Keratinocyte (primary cell): Measurements from ENCODE around the gene GLIPR1L1. TPM values are rescaled to one million over a fixed set of nuclear protein-coding genes. Genes with fewer than 3 reads are reported as not detected.

ENCODE experiments used
- DNase-seq: peaks from one replicate; pipeline ENCODE4 v3.0.0-alpha.2; 2011; ENCODE audit warnings: low read depth, missing footprints, low spot score
- FAIRE-seq: peaks from 2 replicates; lab custom pipeline; 2011; peaks lifted over from hg19 to GRCh38; lab: Jason Lieb, UNC
- H2AFZ ChIP-seq: 2 replicates; pipeline ENCODE4 v1.6.0; 2012; ENCODE audit warnings: low read length, control low read depth, inconsistent platforms; ENCODE audit not compliant: control insufficient read depth
- H3K27ac ChIP-seq: 2 replicates; pipeline ENCODE4 v1.5.1; 2011; ENCODE audit warnings: low read length; ENCODE audit not compliant: control insufficient read depth, insufficient read depth
- H3K27me3 ChIP-seq: 3 replicates; pipeline ENCODE4 v1.6.0; 2011; ENCODE audit warnings: low read length; ENCODE audit not compliant: control insufficient read depth, insufficient read depth; ENCODE audit errors: extremely low read depth
- H3K36me3 ChIP-seq, 2 experiments: 2 replicates in 1 of 2; 3 replicates in 1 of 2; pipeline ENCODE4 v1.5.1; 2011; ENCODE audit warnings: low read length in 2 of 2, mild to moderate bottlenecking in 1 of 2; ENCODE audit not compliant: control insufficient read depth in 2 of 2, insufficient read depth in 2 of 2; ENCODE audit errors: extremely low read depth in 1 of 2
- H3K4me1 ChIP-seq: 3 replicates; pipeline ENCODE4 v1.5.1; 2011; ENCODE audit warnings: low read length; ENCODE audit not compliant: control insufficient read depth, insufficient read depth; ENCODE audit errors: extremely low read depth
- H3K4me2 ChIP-seq: 3 replicates; pipeline ENCODE4 v1.6.0; 2011; ENCODE audit warnings: low read depth, low read length; ENCODE audit not compliant: control insufficient read depth, insufficient read depth; ENCODE audit errors: extremely low read depth
- H3K4me3 ChIP-seq, 3 experiments: fragments of 200-600 bp in 1 of 3; sonication (generic) in 1 of 3; 2 replicates in 2 of 3; 3 replicates in 1 of 3; pipeline ENCODE4 v1.5.1; 2011 to 2016; ENCODE audit warnings: low read length in 3 of 3, mild to moderate bottlenecking in 3 of 3, control low read depth in 2 of 3, inconsistent platforms in 1 of 3, low read depth in 1 of 3, mixed read lengths in 1 of 3, mixed run types in 1 of 3, moderate library complexity in 1 of 3; ENCODE audit not compliant: control insufficient read depth in 2 of 3, insufficient read depth in 2 of 3; ENCODE audit errors: extremely low read depth in 1 of 3
- H3K79me2 ChIP-seq: 2 replicates; pipeline ENCODE4 v1.6.0; 2012; ENCODE audit warnings: low read length; ENCODE audit not compliant: control insufficient read depth, insufficient read depth
- H3K9ac ChIP-seq: 3 replicates; pipeline ENCODE4 v1.6.0; 2011; ENCODE audit warnings: low read length; ENCODE audit not compliant: control insufficient read depth, insufficient read depth; ENCODE audit errors: extremely low read depth
- H3K9me1 ChIP-seq: 3 replicates; pipeline ENCODE4 v1.6.0; 2011; ENCODE audit warnings: low read length; ENCODE audit not compliant: control insufficient read depth, insufficient read depth; ENCODE audit errors: extremely low read depth
- H3K9me3 ChIP-seq: 2 replicates; pipeline ENCODE4 v1.5.1; 2012; ENCODE audit warnings: low read depth, low read length; ENCODE audit not compliant: control insufficient read depth
- H4K20me1 ChIP-seq: 3 replicates; pipeline ENCODE4 v1.6.0; 2011; ENCODE audit warnings: low read length; ENCODE audit not compliant: control insufficient read depth, insufficient read depth; ENCODE audit errors: extremely low read depth
- EZH2 ChIP-seq: IDR thresholded peaks from one replicate; pipeline ENCODE4 v1.6.1; 2012; ENCODE audit warnings: inconsistent platforms, mild to moderate bottlenecking, low read length, moderate library complexity
- dilution Hi-C: fragments of 300-500 bp; cut with MboI; formaldehyde crosslinking; loops from one replicate; pipeline ENCODE4 v1.7.0; 2020; ENCODE audit warnings: low sequenced_read_pairs; ENCODE audit not compliant: extremely low pct_ligation_motif_present
- polyA plus RNA-seq, 5 experiments: library from polyadenylated mRNA; depleted of rRNA in 3 of 5; stranded (reverse) in 3 of 5; stranded (forward) in 1 of 5; unstranded in 1 of 5; fragments of >200 nt; gene quantifications; 1 replicate in 1 of 5; 2 replicates in 3 of 5; 3 replicates in 1 of 5; pipeline versions ENCODE4 v1.2.1 to v1.2.3, GENCODE V29; 2011 to 2012; ENCODE audit warnings: missing spikeins in 2 of 5, low read depth in 1 of 5, low replicate concordance in 1 of 5
- TF ChIP-seq, protein P1 (sequence below), 3 experiments: IDR thresholded peaks in 1 of 3; conservative IDR thresholded peaks in 1 of 3; optimal IDR thresholded peaks in 1 of 3; 2 replicates in 2 of 3; 3 replicates in 1 of 3; pipeline versions ENCODE3 to v1.5.1; 2011; ENCODE audit warnings: low read length in 3 of 3, mild to moderate bottlenecking in 3 of 3, moderate library complexity in 2 of 3, control low read depth in 1 of 3, inconsistent platforms in 1 of 3; ENCODE audit not compliant: insufficient read depth in 2 of 3; ENCODE audit errors: extremely low read depth in 1 of 3

The GLIPR1L1 gene
- polyA plus RNA-seq, 1 donor (not counting 4 experiments of a cell fraction or from before 2014, with no cell fraction given) = not detected

DNA sequence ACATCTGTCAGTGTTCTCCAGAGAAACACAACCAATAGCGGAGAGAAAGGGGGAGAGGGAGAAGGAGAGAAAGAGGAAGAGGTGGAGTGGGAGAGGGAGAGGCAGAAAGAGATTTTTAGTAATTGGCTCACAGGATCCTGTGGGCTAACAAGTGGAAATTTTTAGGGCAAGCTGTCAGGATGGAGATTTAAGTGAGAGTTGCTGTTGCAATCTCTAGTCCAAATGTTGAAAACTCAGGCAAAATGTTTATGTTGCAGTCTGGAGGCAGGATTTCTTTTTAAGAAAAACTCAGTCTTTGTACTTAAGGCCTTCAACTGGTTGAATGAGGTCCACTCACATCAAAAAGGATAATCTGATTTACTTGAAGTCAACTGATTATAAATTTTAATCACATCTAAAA lies 43.9 kb downstream of the GLIPR1L1 start:
- no peak for TF ChIP-seq EZH2
- TF ChIP-seq, protein P1, sequence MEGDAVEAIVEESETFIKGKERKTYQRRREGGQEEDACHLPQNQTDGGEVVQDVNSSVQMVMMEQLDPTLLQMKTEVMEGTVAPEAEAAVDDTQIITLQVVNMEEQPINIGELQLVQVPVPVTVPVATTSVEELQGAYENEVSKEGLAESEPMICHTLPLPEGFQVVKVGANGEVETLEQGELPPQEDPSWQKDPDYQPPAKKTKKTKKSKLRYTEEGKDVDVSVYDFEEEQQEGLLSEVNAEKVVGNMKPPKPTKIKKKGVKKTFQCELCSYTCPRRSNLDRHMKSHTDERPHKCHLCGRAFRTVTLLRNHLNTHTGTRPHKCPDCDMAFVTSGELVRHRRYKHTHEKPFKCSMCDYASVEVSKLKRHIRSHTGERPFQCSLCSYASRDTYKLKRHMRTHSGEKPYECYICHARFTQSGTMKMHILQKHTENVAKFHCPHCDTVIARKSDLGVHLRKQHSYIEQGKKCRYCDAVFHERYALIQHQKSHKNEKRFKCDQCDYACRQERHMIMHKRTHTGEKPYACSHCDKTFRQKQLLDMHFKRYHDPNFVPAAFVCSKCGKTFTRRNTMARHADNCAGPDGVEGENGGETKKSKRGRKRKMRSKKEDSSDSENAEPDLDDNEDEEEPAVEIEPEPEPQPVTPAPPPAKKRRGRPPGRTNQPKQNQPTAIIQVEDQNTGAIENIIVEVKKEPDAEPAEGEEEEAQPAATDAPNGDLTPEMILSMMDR (optimal IDR thresholded peaks at IDR 0.05 in 1 of 3, IDR thresholded peaks at IDR 0.05 in 1 of 3, conservative IDR thresholded peaks at IDR 0.05 in 1 of 3; ENCODE audit: extremely low read depth in 1 of 3, insufficient read depth in 2 of 3, low read length in 3 of 3) = no peak
- no peaks in the 10 kb centered on the region for H4K20me1 ChIP-seq

DNA sequence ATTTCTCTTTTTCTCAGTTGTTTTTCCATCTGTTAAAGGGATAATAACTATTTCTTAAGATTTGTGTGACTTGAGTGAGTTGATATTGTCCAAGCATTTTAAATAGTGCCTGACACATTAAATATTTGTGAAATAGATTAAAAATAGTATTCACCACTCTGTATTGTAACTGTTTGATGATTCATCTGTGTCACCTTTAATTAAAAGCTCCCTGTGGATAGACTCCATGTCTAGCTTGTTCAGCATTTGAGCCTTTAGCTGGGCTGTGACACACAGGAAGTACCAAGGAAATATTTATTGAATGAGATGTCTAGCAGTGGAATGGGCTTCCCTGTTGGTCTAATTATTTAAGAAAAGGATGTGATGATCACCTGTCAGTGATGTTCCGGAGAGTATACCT lies 54.6 kb downstream of the GLIPR1L1 start:
- Histone ChIP-seq H3K4me3 (no peak overlapping the region), H3K27me3 (no peaks in the 10 kb centered on the region), H3K36me3 (no peaks in the 10 kb centered on the region), H3K4me1 (peaks cover 25% of the 10 kb centered on the region), H3K4me2 (peak overlapping the region; percentile 34), H3K27ac (no peak overlapping the region), H3K9me1 (no peaks in the 10 kb centered on the region), H3K79me2 (no peaks in the 10 kb centered on the region), H2AFZ (no peak overlapping the region), H3K9ac (no peak overlapping the region), H3K9me3 (no peaks in the 10 kb centered on the region), H4K20me1 (no peaks in the 10 kb centered on the region)
- dilution Hi-C loops = no loop called here
- FAIRE-seq = peak; percentile 57
- TF ChIP-seq EZH2 = no peak
- TF ChIP-seq, protein P1 (optimal IDR thresholded peaks at IDR 0.05 in 1 of 3, IDR thresholded peaks at IDR 0.05 in 1 of 3, conservative IDR thresholded peaks at IDR 0.05 in 1 of 3; ENCODE audit: extremely low read depth in 1 of 3, insufficient read depth in 2 of 3, low read length in 3 of 3) = no peak
- no peak for DNase-seq

More for the DNA sequence above, 43.9 kb downstream of the GLIPR1L1 start:
- dilution Hi-C loops = no loop called here
- H3K4me1 ChIP-seq = peaks cover 4% of the 10 kb centered on the region
- H3K36me3 ChIP-seq = no peaks in the 10 kb centered on the region
- no peaks in the 10 kb centered on the region for H3K9me3 ChIP-seq
- no peaks in the 10 kb centered on the region for H3K79me2 ChIP-seq
- H3K27ac ChIP-seq = no peak overlapping the region
- no peaks in the 10 kb centered on the region for H3K27me3 ChIP-seq
- DNase-seq (no peak), FAIRE-seq (no peak)
- H3K4me3 ChIP-seq = no peak overlapping the region
- H3K9ac ChIP-seq = no peak overlapping the region
- no peak overlapping the region for H3K4me2 ChIP-seq
- H2AFZ ChIP-seq = no peak overlapping the region
- no peaks in the 10 kb centered on the region for H3K9me1 ChIP-seq
